ENCODE results near the gene ZNF185.

ZNF185 gene

GRCh38 chrX:152897222-152898131, at the start of gene ZNF185:
TSS of gene ZNF185 (plus strand) at chrX:152898067. CDS start at chrX:152914490, 16,423 bp downstream.
- no peak for DNase-seq (ENCODE audit: extremely low read depth in 1 of 2, low read depth in 1 of 2)

DNA sequence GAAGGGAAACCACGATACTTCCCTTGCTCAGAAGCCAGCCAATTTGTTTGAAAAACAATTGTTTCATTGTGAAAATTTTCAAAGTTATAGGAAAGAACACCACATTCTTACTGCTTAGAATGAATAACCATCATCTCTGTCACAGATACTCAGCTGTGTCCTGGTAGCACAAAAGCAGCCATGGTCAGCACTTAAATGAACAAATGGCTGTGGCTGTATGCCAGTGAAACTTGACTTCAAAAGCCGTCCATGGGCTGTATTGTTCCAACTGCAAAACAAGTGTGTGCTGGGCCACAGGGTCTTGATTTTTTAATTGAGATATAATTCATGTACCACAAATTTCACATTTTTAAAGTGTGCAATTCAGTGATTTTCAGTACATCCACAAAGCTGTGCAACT, 47.4 kb upstream of the ZNF185 start:
- no peak for DNase-seq (ENCODE audit: extremely low read depth in 1 of 2, low read depth in 1 of 2)

DNA sequence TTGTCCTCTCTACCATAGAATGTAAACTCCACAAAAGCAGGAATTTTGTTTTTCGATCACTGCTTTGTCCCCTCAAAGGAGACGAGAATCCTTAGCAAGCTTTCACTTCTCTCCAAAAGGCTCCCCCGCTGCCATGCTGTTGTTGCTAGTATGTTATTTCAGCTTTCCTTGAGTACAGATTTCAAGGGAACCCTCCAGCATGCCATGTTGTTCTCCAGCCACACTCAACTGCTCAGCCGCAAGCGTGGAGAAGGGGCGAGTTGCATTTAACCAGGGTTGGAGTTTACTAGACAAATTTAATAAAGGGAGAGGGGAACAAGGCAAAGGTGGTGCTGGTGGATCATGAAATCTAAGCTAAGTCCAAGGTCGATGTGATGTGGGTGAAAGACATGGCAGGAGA, 43.9 kb upstream of the ZNF185 start:
- DNase-seq (ENCODE audit: extremely low read depth in 1 of 2, low read depth in 1 of 2), result no peak

DNA sequence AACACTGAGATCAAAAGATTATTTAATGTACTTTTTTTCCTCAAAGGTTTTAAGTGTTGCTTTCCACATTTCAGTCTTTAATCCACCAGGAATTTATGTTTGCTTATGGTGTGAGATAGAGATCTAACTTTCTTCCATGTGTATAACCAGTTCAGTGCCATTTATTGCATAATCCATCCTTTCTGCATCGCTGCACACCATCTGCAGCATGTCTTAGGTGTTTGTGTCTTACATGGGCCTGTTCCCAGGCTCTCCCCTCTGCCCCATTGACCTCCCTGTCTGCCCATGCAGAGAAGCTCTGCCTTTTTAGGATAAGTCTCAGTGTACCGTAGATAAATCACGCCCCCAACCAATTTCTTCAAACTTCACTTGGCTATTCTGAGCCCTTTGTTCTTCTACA, 36.8 kb upstream of the ZNF185 start:
- DNase-seq (ENCODE audit: extremely low read depth in 1 of 2, low read depth in 1 of 2), result no peak

DNA sequence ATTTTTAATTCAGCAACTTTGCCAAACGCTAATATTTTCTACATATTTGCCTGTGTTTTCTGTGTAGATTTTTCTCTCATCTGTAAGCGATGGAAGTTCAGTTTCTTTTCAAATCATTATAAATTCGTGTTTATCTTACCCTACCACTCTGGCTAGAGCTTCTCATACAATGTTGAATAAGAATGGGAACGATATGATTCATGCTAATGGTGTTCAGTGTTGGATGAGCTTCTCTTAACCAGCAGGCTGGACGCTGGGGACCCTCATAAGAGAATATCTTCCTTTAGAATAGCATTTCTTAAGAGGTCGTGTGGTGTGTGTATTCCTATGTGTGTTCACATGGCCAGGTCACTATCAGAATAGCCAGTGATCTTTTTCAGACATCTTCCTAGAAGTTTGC, 36.0 kb upstream of the ZNF185 start:
- no peak for DNase-seq (ENCODE audit: extremely low read depth in 1 of 2, low read depth in 1 of 2)

GRCh38 chrX:152865232-152865920, 32.5 kb upstream of the ZNF185 start:
- no peak for DNase-seq (ENCODE audit: extremely low read depth in 1 of 2, low read depth in 1 of 2)

DNA sequence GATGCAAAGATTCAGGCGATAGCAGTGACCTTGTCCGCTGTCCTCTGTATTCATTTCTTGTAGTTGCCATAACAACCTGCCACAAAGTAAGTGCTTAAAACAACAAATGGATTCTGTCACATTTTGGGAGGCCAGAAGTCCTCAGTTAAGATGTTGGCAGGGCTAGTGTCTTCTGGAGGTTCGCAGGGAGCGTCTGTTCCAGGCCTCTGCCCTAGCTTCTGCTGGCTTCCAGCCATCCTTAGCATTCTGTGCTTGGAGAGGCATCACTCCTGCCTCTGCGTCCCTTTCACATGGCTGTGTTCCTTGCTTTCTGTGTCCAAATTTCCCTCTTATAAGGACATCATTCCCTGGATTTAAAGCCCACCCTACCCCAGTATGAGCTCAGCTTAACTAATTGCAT, 31.5 kb upstream of the ZNF185 start:
- DNase-seq (ENCODE audit: extremely low read depth in 1 of 2, low read depth in 1 of 2), result no peak

DNA sequence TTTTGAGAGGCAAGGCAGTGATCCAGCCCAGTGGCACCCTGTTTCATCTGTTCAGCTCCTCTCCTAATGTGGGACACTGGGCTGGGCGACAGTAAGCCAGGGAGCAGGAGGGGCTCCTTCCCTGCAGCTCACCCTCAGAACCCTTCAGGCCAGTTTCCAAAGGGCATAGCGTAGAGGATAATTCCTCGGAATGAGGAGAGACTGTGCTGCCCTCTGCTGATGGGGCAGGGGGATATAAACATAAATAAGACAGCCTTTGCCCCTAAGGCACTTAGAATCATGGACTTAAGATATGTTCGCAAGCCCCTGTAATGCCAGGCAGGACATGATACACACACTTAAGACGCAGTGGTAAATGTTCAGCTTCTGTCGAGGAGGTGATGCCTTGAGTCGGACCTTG, 27.9 kb upstream of the ZNF185 start:
- DNase-seq (ENCODE audit: extremely low read depth in 1 of 2, low read depth in 1 of 2), result no peak

DNA sequence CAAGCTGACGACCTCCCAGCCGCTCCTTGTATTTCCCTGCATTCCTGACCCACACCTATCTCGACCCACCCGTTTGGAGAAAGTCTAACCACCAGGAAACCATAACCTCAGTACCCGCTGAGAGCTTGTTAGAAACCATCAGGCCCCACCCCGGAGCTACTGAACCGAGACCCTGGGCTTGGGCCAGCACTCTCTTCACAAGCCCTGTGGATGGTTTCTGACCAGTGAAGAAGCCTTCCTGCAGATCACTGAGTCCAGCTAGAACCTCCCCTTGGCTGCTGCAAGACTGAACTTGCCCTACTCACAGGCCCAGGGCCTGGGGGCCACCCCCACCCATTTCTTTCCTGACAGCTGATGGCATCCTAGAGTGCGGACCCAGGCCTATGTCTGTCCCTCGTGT, 26.6 kb upstream of the ZNF185 start:
- no peak for DNase-seq (ENCODE audit: extremely low read depth in 1 of 2, low read depth in 1 of 2)

DNA sequence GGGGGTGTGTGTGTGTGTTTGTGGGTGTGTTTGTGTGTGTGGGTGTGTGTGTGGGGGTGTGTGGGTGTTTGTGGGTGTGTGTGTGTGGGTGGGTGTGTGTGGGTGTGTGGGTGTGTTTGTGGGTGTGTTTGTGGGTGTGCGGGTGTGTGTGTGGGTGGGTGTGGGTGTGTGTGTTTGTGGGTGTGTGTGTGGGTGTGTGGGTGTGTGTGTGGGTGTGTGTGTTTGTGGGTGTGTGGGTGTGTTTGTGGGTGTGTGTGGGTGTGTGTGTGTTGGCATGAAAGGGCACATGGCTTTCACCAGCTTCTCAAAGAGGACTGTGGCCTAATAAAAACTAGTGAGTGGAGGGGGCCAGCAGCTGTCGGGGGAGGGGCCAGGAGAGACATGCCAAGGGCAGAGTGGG, 25.3 kb upstream of the ZNF185 start:
- DNase-seq (ENCODE audit: extremely low read depth in 1 of 2, low read depth in 1 of 2), result no peak

GRCh38 chrX:152873361-152873760, 24.5 kb upstream of the ZNF185 start:
- DNase-seq (ENCODE audit: extremely low read depth in 1 of 2, low read depth in 1 of 2), result no peak

DNA sequence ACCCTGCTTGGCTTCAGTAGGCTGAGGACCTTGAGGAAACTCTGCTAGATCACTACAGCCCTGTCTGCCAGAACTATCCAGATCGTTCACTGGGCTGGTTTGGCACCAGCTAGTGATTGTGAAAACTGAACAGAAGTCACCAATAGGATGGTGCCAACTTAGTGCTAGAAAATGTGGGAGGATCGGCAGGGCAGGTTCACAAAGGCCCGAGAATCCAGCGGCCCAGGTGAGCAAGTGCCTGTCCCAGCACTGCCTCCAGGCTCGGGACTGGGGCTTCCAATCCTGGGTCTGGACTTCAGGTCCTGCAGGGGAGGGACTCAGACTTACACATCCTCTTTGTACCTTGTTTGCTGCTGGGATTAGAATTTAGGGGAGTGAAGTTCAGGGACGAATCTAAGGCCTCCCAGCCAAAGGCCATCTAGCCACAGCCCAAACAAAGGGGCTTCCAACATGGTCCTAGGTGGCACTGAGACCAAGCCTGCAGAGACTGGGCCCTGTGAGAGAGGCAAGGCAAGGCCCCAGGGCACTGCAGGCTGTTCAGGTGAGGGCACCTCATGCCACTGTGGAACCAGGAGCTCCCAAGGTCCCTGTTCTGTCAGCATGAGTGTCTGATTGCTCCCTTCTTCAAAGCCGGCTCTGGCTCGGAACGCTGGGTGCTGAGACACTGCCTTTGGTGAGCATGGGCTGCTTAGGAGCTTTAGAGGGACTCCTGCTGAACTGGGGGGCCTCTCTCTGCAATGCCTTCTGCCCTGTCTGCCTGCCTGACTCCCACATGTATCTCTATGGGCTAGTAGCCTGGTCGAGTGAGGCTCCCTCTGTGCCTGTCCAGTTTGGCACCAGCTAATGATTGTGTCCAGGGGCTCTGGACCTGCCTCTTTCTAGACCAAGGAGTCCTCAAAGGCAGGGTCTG, 20.7 kb upstream of the ZNF185 start:
- DNase-seq (ENCODE audit: extremely low read depth in 1 of 2, low read depth in 1 of 2), result no peak

DNA sequence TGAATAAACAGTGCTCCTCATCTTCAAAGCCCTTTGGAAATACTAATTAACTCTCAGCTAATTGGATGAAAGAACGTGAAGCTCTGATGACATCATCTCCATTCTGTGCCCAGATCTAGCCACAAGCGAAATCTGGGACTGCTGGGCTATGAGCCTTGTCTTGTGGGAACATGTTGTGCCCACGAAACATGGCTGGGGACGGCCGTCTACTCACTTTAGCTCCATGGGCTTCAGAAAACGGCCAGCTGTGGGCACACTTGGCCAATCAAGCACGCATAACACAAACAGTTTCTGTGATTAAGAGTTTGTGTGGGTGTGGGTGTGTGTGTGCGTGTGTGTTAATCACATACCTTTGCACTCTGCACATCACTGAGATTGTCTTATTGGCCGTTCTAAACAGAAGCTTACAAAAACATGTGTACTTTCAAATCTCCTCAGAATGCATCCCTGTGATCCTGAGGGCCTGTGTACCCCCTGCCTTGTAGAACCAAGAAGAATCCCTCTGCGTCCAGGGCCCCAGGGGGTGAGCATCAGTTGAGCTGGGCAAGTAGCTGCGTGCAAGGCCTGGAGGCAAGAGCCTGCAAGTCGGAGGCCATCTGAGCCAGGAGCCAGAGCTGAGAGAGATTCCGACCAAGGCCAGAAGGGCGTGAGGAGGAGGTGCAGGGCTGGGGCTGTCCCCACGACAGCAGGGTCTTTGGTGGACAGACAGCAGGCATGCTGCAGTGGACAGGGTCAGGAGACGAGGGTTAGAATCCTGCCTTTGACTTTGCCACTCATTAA, 18.7 kb upstream of the ZNF185 start:
- DNase-seq (ENCODE audit: extremely low read depth in 1 of 2, low read depth in 1 of 2), result no peak

DNA sequence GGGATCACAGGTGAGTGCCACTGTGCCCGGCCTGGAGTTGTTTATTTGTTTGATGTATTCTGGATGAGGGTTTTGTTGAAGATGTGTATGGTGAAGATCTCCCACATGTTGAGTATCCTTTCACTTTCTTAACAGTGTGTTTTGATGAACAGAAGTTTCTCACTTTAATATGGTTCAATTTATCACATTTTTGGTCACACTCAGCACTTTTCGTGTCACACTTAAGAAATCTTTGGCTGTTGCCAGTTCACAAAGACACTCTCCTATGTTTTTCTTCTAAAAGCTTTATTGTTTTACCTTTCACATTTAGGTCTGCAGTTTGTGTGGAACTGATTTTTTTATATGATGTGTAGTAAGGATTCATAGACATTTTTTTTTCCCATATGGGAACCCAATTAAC, 16.6 kb upstream of the ZNF185 start:
- no peak for DNase-seq (ENCODE audit: extremely low read depth in 1 of 2, low read depth in 1 of 2)

- no peak for DNase-seq (ENCODE audit: extremely low read depth in 1 of 2, low read depth in 1 of 2)
Observed at GRCh38 chrX:152884171-152884570, 13.7 kb upstream of the ZNF185 start.

DNA sequence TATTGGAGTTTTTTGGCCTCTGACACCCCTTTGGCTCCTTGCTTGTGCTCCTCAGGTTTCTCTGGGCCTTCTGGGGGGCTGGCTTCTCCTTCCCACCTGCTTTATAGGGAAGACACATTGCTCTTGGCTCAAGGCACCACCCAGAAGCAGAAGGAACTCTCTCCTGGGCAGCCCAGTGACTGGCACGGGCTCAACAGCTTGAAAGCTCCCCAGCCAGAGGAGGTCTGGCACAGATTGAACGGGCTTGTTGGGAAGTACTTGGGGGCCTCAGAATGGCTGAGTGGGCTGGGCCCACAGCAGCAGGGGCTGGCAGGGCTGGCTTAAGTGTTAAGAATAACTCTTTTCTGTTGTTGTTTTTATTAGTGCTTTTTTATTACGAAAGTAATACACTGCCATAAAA, 11.2 kb upstream of the ZNF185 start:
- no peak for DNase-seq (ENCODE audit: extremely low read depth in 1 of 2, low read depth in 1 of 2)

GRCh38 chrX:152892499-152892898, 5.4 kb upstream of the ZNF185 start:
- DNase-seq (ENCODE audit: extremely low read depth in 1 of 2, low read depth in 1 of 2), result no peak

DNA sequence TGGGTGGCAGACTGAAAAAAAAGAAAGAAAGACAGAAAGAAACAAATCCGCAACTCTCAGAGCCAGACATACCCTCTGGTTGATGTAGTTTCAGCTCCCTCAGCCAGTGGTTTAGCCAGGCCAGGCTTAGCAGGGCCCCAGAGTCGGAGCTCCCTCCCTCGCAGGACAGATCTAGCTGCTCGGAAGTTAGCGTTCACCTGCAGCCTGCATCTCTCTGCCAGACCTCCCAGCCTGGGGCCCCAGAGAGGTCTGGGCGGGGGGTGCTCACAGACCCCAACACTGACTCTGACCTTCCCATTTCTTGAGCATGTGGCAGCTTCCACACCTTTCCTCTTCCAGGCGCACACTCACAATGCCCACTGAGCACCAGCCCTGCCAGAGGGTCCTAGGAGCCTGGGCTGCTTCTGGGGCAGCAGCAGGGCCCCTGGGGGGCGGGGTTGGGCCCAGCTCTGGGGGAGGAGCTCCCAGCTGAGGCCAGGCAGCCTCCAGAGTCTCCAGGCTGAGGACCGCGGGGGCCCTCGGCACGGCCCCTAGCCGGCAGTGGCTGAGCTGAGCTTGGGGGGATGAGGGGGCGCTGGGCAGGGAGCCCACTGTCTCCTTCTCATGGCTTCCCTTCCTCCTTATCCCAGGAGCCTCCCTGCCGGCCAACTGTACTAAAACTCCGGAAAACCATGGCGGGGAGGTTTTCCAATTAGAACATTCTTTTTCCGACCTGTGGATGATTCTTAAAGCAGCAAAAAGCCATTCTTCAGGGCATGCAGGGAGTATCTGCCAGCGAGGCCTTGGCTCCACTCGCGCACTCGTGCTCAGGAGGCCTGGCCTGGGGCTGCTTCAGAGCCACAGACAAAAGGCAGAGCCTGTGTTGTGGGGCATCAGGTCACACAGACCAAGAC, 4.6 kb upstream of the ZNF185 start:
- DNase-seq (ENCODE audit: extremely low read depth in 1 of 2, low read depth in 1 of 2), result no peak

DNA sequence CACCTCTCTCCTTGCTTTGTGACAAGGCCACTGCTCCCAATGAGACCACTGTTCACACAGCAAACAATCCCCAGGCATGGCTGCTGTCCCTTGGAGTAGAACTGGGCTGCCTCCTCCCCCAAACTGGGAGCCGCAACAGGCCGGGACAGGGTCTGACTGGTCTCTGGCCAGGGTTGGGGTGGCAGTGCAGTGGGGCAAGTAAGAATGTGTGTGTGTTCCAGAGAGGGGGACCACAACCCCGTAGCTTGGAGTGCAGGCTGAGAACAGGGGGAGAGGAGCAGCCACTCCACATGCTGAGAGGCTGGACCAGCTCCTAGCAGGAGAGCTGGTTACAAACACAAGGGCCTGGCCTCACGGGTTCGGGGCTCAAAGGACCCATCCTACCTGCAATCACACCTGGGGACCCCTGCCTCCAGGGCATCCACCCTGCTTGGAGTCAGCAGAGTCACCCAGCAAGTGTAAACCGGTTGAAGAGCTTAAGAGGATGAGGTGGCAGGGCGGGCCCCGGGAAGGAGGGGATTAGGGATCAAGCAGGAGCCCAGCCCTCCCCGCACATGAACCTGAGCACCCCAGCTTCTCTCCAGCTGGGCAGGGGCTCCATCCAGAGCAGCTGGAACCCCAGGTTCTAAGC, 3.8 kb upstream of the ZNF185 start:
- DNase-seq (ENCODE audit: extremely low read depth in 1 of 2, low read depth in 1 of 2), result no peak

Data from stimulated activated CD8-positive, alpha-beta memory T cell treated with anti-CD3 and anti-CD28 coated beads, Interleukin-7, amount 100 ng/mL, for 48 hours (primary cell).